ENCODE results near the gene ANKRD10. TPM values are rescaled to one million over a fixed set of nuclear protein-coding genes. Genes with fewer than 3 reads are reported as not detected.

The ANKRD10 gene
- total and polyA plus RNA-seq, 2 donors (not counting 3 experiments of a cell fraction or from before 2014, with no cell fraction given) = 44.5 to 94.1 TPM

DNA sequence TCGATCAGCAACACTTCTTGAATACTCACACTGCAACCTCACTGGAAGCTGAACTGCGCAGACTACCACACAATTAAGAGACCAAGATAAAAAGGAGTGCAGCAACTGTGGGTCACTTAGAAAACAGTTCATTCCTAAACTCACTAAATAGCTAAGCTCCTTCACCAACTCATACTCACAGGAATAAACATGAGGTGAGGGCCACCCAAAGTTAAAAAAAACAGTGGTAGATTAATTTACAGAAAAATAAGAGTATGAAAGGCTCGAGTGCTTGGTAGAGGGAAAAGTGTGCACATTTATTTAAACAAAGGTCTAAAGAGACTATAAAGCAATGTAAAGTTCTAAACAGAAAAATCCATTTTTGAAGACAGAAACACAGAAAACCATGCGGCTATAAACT, 7.6 kb downstream of the ANKRD10 start:
- Histone ChIP-seq H3K36me3 (ENCODE audit: control insufficient read depth in 2 of 2, extremely low read depth in 1 of 2, insufficient read depth in 2 of 2, low read length in 2 of 2) (peaks cover 2 to 18% of the 10 kb centered on the region in 2 experiments), H3K27ac (ENCODE audit: insufficient read depth, low read depth, low read length) (no peak overlapping the region), H3K4me3 (replicated peaks in 1 of 3; ENCODE audit: insufficient read depth in 1 of 3, low read depth in 1 of 3, low read length in 3 of 3) (no peak overlapping the region), H4K20me1 (replicated peaks; ENCODE audit: control insufficient read depth, extremely low read depth, insufficient read depth, low read length) (peaks cover 5% of the 10 kb centered on the region), H3K4me1 (ENCODE audit: control insufficient read depth, extremely low read depth, insufficient read depth, low read length) (peaks cover 2% of the 10 kb centered on the region), H2AFZ (ENCODE audit: low read depth, low read length) (no peak overlapping the region), H3K79me2 (ENCODE audit: control insufficient read depth, insufficient read depth, low read length) (peaks cover 78% of the 10 kb centered on the region), H3K4me2 (ENCODE audit: insufficient read depth, low read length) (no peak overlapping the region), H3K9me1 (replicated peaks; ENCODE audit: control insufficient read depth, extremely low read depth, insufficient read depth, low read length) (no peaks in the 10 kb centered on the region), H3K27me3 (ENCODE audit: control insufficient read depth in 2 of 2, insufficient read depth in 2 of 2, low read length in 2 of 2) (no peaks in the 10 kb centered on the region), H3K9ac (replicated peaks; ENCODE audit: extremely low read depth, insufficient read depth, low read length) (no peak overlapping the region), H3K9me3 (replicated peaks; ENCODE audit: control insufficient read depth, insufficient read depth, low read length) (no peaks in the 10 kb centered on the region)
- no peak for DNase-seq (ENCODE audit: low read depth, low spot score)
- FAIRE-seq = no peak
- CTCF ChIA-PET = interaction anchor here (1.0 to 1.6 kb wide), 3 partner anchors 13 to 314 kb away, joined by 3 to 4 read pairs (median 3); no protein-coding TSS in a partner anchor
- intact Hi-C loops (cut with micrococcal nuclease) (no loop called here), dilution Hi-C loops (cut with MboI; ENCODE audit: extremely low pct_ligation_motif_present, low sequenced_read_pairs) (no loop called here)
- no TSS peak for BruUV-seq (replicated peaks)
- TF ChIP-seq POLR2A (IDR thresholded peaks at IDR 0.05; ENCODE audit: low read depth, low read length) (no peak), EZH2 (IDR thresholded peaks at IDR 0.05; ENCODE audit: borderline replicate concordance, low read depth, low read length, severe bottlenecking) (no peak), GATA2 (IDR thresholded peaks at IDR 0.05; ENCODE audit: insufficient read depth, insufficient read length, low read depth, low read length) (no peak), FOS (IDR thresholded peaks at IDR 0.05; ENCODE audit: borderline replicate concordance, insufficient read depth, low read length) (no peak), JUN (IDR thresholded peaks at IDR 0.05; ENCODE audit: borderline replicate concordance, insufficient read depth, insufficient read length, low read depth) (no peak), POLR2AphosphoS5 (IDR thresholded peaks at IDR 0.05; ENCODE audit: insufficient read depth, low read depth, low read length) (no peak)
- TF ChIP-seq, protein P1, sequence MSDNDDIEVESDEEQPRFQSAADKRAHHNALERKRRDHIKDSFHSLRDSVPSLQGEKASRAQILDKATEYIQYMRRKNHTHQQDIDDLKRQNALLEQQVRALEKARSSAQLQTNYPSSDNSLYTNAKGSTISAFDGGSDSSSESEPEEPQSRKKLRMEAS (IDR thresholded peaks at IDR 0.05; ENCODE audit: insufficient read depth, insufficient read length) = no peak
- TF ChIP-seq, protein P2, sequence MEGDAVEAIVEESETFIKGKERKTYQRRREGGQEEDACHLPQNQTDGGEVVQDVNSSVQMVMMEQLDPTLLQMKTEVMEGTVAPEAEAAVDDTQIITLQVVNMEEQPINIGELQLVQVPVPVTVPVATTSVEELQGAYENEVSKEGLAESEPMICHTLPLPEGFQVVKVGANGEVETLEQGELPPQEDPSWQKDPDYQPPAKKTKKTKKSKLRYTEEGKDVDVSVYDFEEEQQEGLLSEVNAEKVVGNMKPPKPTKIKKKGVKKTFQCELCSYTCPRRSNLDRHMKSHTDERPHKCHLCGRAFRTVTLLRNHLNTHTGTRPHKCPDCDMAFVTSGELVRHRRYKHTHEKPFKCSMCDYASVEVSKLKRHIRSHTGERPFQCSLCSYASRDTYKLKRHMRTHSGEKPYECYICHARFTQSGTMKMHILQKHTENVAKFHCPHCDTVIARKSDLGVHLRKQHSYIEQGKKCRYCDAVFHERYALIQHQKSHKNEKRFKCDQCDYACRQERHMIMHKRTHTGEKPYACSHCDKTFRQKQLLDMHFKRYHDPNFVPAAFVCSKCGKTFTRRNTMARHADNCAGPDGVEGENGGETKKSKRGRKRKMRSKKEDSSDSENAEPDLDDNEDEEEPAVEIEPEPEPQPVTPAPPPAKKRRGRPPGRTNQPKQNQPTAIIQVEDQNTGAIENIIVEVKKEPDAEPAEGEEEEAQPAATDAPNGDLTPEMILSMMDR (IDR thresholded peaks at IDR 0.05; ENCODE audit: extremely low read depth in 1 of 2, insufficient read depth in 1 of 2, low read depth in 1 of 2, low read length in 2 of 2) = no peak
- POLR2A ChIA-PET = no interaction called here

All from endothelial cell of umbilical vein (primary cell).